DOHH2 (cell line): ENCODE results near the gene CBARP.
A peak's percentile ranks its signal among the peaks of the same experiment; 100 is the strongest.

ENCODE experiments used
- H3F3A ChIP-seq: fragments of 200-600 bp; sonication (generic), shearing (Covaris generic); 2 replicates; pipeline ENCODE4 v1.6.0; 2016; ENCODE audit warnings: antibody characterized with exemption, mild to moderate bottlenecking; ENCODE audit not compliant: control insufficient read depth, insufficient read depth
- H3K27ac ChIP-seq: fragments of 200-600 bp; sonication (generic); 2 replicates; pipeline ENCODE4 v1.5.1; 2014; ENCODE audit warnings: low read depth, mild to moderate bottlenecking, low read length, moderate library complexity
- H3K27me3 ChIP-seq: fragments of 200-600 bp; sonication (generic); 2 replicates; pipeline ENCODE4 v1.6.1; 2014; ENCODE audit warnings: mild to moderate bottlenecking, low read length, mixed read lengths; ENCODE audit not compliant: control insufficient read depth
- H3K36me3 ChIP-seq: fragments of 200-600 bp; sonication (generic); 2 replicates; pipeline ENCODE4 v1.6.1; 2014; ENCODE audit warnings: mild to moderate bottlenecking, low read length, moderate library complexity, mixed read lengths; ENCODE audit not compliant: control insufficient read depth
- H3K4me1 ChIP-seq: fragments of 200-600 bp; sonication (generic); 2 replicates; pipeline ENCODE4 v1.6.1; 2014; ENCODE audit warnings: mild to moderate bottlenecking, low read length, mixed read lengths; ENCODE audit not compliant: control insufficient read depth
- H3K4me2 ChIP-seq: fragments of 200-600 bp; sonication (generic); 2 replicates; pipeline ENCODE4 v1.6.0; 2014; ENCODE audit warnings: mild to moderate bottlenecking, low read length, moderate library complexity
- H3K4me3 ChIP-seq: fragments of 200-600 bp; sonication (generic); 2 replicates; pipeline ENCODE4 v1.5.1; 2014; ENCODE audit warnings: mild to moderate bottlenecking, low read length, mixed read lengths
- H3K79me2 ChIP-seq: fragments of 200-600 bp; sonication (generic); 2 replicates; pipeline ENCODE4 v1.6.1; 2014; ENCODE audit warnings: mild to moderate bottlenecking, low read length, mixed read lengths; ENCODE audit not compliant: control insufficient read depth
- H3K9me2 ChIP-seq: fragments of 200-600 bp; sonication (generic); replicated peaks from 2 replicates; pipeline ENCODE4 v1.6.1; 2014; ENCODE audit warnings: mild to moderate bottlenecking, low read length, mixed read lengths; ENCODE audit not compliant: control insufficient read depth
- H3K9me3 ChIP-seq: fragments of 200-600 bp; sonication (generic); 2 replicates; pipeline ENCODE4 v1.6.1; 2014; ENCODE audit warnings: antibody characterized with exemption, low read length, mixed read lengths; ENCODE audit not compliant: control insufficient read depth, insufficient read depth
- H4K20me1 ChIP-seq: fragments of 200-600 bp; sonication (generic); 2 replicates; pipeline ENCODE4 v1.6.0; 2014; ENCODE audit warnings: low read depth, mild to moderate bottlenecking, antibody characterized with exemption, low read length, moderate library complexity; ENCODE audit not compliant: control insufficient read depth, insufficient read depth
- CTCF ChIP-seq: fragments of 200-600 bp; sonication (generic); IDR thresholded peaks from one replicate; pipeline ENCODE4 v1.5.1; 2014; ENCODE audit warnings: antibody characterized with exemption, mild to moderate bottlenecking, low read depth, low read length; ENCODE audit not compliant: poor library complexity, severe bottlenecking
- EZH2phosphoT487 ChIP-seq: fragments of 200-600 bp; sonication (generic); IDR thresholded peaks from 2 replicates; pipeline ENCODE4 v1.6.1; 2017; ENCODE audit warnings: borderline replicate concordance, mild to moderate bottlenecking, antibody characterized with exemption, low read length, moderate library complexity, mixed read lengths

CBARP gene

GRCh38 chr19:1254081-1254527 is 16.3 kb upstream of the CBARP start:
- Histone ChIP-seq H3K4me3 (no peak overlapping the region), H4K20me1 (peaks cover 11% of the 10 kb centered on the region; the same call in 1 of the 2 replicates), H3K27ac (no peak overlapping the region), H3F3A (peaks cover 35% of the 10 kb centered on the region), H3K36me3 (peaks cover 82% of the 10 kb centered on the region), H3K4me2 (no peak overlapping the region), H3K4me1 (peaks cover 75% of the 10 kb centered on the region), H3K79me2 (peaks cover 72% of the 10 kb centered on the region), H3K9me3 (no peaks in the 10 kb centered on the region), H3K9me2 (no peaks in the 10 kb centered on the region), H3K27me3 (no peaks in the 10 kb centered on the region)
- no peak for TF ChIP-seq CTCF
- TF ChIP-seq EZH2phosphoT487, result no peak

- H4K20me1 ChIP-seq, result peaks cover 11% of the 10 kb centered on the region; the same call in 1 of the 2 replicates
- peak overlapping the region; percentile 96 for H3K4me3 ChIP-seq
- H3K27ac ChIP-seq, result peak overlapping the region; percentile 94
- H3K9me3 ChIP-seq, result no peaks in the 10 kb centered on the region
- peaks cover 30% of the 10 kb centered on the region for H3F3A ChIP-seq
- no peaks in the 10 kb centered on the region for H3K27me3 ChIP-seq
- peaks cover 78% of the 10 kb centered on the region for H3K36me3 ChIP-seq
- peaks cover 72% of the 10 kb centered on the region for H3K79me2 ChIP-seq
- peaks cover 70% of the 10 kb centered on the region for H3K4me1 ChIP-seq
- H3K4me2 ChIP-seq, result peak overlapping the region; percentile 94
- no peaks in the 10 kb centered on the region for H3K9me2 ChIP-seq
- no peak for TF ChIP-seq CTCF
- no peak for TF ChIP-seq EZH2phosphoT487
These were observed 15.8 kb upstream of the CBARP start for GRCh38 chr19:1253514-1254080.

- Histone ChIP-seq H3K79me2 (peaks cover 67% of the 10 kb centered on the region), H3K27ac (peak overlapping the region; percentile 94), H3K4me2 (peak overlapping the region; percentile 94), H4K20me1 (peaks cover 11% of the 10 kb centered on the region; the same call in 1 of the 2 replicates), H3K36me3 (peaks cover 74% of the 10 kb centered on the region), H3K9me3 (no peaks in the 10 kb centered on the region), H3K27me3 (no peaks in the 10 kb centered on the region), H3F3A (peaks cover 25% of the 10 kb centered on the region), H3K9me2 (no peaks in the 10 kb centered on the region), H3K4me1 (peaks cover 66% of the 10 kb centered on the region), H3K4me3 (peak overlapping the region; percentile 96)
- TF ChIP-seq EZH2phosphoT487 (no peak), CTCF (peak; percentile 34)
These were observed 15.2 kb upstream of the CBARP start for GRCh38 chr19:1252821-1253513.
